ENCODE measurements around the gene HEPHL1.

DNA sequence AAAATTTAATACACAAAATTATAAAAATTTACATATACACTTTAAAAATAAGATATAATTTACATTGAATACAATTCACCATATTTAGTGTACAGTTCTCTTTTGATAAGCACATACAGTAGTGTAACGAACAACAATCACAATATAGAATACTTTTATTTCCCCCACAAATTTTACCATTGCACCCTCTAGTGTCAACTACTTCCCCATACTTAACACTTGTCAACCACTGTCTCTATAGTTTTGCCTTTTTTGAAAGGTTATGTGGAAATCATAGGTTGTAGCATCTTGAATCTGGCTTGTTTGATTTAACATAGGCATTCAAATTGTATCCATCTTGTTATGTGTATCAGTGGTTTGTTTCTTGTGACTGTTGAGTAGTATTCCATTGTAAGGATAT, 86.2 kb downstream of the HEPHL1 start:
- no peak for TF ChIP-seq CTCF (IDR thresholded peaks at IDR 0.05; ENCODE audit: insufficient read depth, low read depth, low read length)
- no peak for TF ChIP-seq EZH2 (IDR thresholded peaks at IDR 0.05; ENCODE audit: insufficient read depth, low read length)
